Gastrocnemius medialis (tissue), 4 donors: ENCODE data around the gene STAMBP.

Source experiments
- POLR2A ChIP-seq, 2 donors: fragments of 450-650 bp; IDR thresholded peaks; one replicate each; pipeline ENCODE4 v1.6.1; 2017; ENCODE audit warnings: antibody characterized with exemption in 2 of 2, mild to moderate bottlenecking in 2 of 2, moderate library complexity in 2 of 2
- TF ChIP-seq, protein P1 (sequence below), 5 experiments: fragments of 450-650 bp in 3 of 5; fragments of 200-600 bp in 2 of 5; sonication (generic) in 2 of 5; IDR thresholded peaks in 4 of 5; conservative IDR thresholded peaks in 1 of 5; 1 replicate in 4 of 5; 2 replicates in 1 of 5; pipeline ENCODE4 v1.5.1; 2016 to 2019; ENCODE audit warnings: antibody characterized with exemption in 5 of 5, mild to moderate bottlenecking in 3 of 5, moderate library complexity in 3 of 5

DNA sequence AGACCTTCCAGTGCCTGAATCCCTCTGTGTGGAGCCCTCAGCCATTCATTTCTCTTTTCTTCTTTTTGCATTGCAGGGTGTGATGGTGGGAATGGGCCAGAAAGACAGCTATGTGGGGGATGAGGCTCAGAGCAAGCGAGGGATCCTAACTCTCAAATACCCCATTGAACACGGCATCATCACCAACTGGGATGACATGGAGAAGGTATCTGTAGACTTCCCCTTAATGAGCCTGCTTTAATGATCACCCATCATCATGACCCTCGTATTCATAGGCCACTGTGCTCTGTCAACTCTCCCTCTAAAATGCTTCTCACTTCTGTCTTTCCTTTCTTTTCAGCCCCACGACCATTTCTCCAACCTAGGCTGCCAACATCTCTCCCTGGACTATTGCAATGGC, 73.5 kb downstream of the STAMBP start:
- TF ChIP-seq, protein P1, sequence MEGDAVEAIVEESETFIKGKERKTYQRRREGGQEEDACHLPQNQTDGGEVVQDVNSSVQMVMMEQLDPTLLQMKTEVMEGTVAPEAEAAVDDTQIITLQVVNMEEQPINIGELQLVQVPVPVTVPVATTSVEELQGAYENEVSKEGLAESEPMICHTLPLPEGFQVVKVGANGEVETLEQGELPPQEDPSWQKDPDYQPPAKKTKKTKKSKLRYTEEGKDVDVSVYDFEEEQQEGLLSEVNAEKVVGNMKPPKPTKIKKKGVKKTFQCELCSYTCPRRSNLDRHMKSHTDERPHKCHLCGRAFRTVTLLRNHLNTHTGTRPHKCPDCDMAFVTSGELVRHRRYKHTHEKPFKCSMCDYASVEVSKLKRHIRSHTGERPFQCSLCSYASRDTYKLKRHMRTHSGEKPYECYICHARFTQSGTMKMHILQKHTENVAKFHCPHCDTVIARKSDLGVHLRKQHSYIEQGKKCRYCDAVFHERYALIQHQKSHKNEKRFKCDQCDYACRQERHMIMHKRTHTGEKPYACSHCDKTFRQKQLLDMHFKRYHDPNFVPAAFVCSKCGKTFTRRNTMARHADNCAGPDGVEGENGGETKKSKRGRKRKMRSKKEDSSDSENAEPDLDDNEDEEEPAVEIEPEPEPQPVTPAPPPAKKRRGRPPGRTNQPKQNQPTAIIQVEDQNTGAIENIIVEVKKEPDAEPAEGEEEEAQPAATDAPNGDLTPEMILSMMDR (IDR thresholded peaks at IDR 0.05 in 4 of 5, conservative IDR thresholded peaks at IDR 0.05 in 1 of 5): no peak
- TF ChIP-seq POLR2A (IDR thresholded peaks at IDR 0.05): no peak
